GM18517 (cell line): ENCODE measurements around the gene ADAMTS6.

ENCODE experiments used
- ATAC-seq: cut with Tn5 transposase; IDR thresholded peaks from one replicate; pipeline ENCODE4 v1.9.1; 2021; ENCODE audit warnings: mild to moderate bottlenecking, moderate library complexity; ENCODE audit not compliant: unreplicated experiment

ADAMTS6 gene

GRCh38 chr5:65475336-65475735, 6.4 kb downstream of the ADAMTS6 start:
- ATAC-seq = no peak

- ATAC-seq = no peak
Observed at GRCh38 chr5:65474130-65474711, 7.5 kb downstream of the ADAMTS6 start.

- ATAC-seq = no peak
Observed at GRCh38 chr5:65468633-65469032, 13.1 kb downstream of the ADAMTS6 start.

DNA sequence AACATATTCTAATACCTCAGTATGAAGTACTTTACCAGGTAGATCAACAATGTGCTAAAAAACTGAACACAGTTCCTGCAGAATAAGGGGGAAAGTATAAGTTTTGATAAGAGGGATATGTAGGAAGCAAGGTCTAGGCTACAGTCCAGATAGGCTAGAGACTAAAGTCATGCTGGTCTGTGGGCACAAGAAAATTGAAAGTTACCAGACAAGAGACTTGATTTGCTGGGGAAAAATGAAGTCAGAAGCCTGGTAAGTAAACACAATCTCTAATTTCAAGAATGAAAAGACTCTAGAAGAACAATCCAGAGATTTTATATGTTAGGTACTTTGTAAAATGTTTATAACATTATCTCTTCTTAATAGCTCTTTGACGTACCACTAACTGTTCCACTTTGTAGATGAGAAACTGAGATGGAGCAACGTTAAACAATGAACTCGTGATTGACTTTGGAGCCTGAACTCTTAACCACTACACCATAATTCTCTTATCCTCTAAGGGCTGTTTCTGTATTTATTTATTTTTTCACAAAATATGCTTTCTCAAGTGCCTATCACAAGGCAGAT, 19.5 kb downstream of the ADAMTS6 start:
- ATAC-seq = no peak

DNA sequence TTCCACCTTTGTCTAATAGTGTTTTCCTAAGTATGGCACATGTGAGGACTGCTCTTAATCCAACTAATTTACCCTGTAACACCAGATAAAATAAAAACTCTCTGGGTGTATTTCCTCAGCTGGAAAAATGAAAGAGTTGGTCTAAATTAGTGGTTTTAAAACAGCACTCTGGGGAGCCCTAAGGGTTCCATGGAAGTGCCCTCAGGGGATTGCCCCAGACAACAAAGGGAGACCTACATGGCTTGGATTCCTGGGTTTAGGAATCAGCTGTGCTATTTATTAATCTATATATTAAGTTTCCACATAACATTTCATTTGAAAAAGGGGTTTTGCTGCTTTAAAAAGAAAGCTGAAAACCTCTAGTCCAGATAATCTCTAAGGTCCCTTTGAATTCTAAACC, 20.2 kb downstream of the ADAMTS6 start:
- no peak for ATAC-seq

- ATAC-seq = no peak
Observed at GRCh38 chr5:65459995-65460394, 21.7 kb downstream of the ADAMTS6 start.

GRCh38 chr5:65455064-65455463, 26.7 kb downstream of the ADAMTS6 start:
- ATAC-seq = no peak

DNA sequence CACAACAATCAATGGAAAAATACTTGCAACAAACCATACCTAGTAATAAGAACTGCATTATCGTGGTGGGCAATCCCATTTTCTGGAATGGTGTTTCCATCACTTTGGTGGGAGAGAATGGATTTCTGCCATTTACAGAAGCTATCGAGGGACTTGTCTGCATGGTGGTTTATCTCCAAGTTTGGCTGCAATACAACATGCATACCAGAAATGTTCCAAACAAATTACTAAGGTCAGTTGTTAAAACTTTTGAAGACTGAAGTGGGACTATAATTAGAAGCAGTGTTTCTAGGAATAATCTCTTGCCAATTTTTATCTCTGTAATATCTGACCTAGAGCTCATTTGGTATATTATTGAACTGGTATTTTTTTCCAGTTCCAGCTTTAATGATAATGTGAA, 30.3 kb downstream of the ADAMTS6 start:
- no peak for ATAC-seq

- no peak for ATAC-seq
Observed at GRCh38 chr5:65446682-65447081, 35.0 kb downstream of the ADAMTS6 start.

- no peak for ATAC-seq
Observed at GRCh38 chr5:65441800-65442199, 39.9 kb downstream of the ADAMTS6 start.

DNA sequence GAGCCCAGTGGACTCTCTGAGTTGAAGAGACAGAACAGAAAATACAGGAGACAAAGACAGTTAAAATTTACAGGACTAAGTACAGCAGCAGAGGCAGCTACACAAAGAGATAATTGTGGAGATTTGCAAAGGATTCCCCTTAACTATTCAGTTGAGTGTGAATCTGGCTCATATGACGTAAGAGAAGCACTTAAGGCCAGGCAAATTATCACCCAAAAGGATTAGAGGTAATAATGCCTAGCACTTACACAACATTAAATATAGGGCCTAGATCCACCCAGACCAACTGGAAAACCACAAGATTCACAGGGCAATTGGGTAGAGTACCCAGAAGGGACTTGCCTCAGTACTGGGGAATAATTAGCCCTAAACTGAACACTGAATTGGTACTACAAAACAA, 41.3 kb downstream of the ADAMTS6 start:
- no peak for ATAC-seq

DNA sequence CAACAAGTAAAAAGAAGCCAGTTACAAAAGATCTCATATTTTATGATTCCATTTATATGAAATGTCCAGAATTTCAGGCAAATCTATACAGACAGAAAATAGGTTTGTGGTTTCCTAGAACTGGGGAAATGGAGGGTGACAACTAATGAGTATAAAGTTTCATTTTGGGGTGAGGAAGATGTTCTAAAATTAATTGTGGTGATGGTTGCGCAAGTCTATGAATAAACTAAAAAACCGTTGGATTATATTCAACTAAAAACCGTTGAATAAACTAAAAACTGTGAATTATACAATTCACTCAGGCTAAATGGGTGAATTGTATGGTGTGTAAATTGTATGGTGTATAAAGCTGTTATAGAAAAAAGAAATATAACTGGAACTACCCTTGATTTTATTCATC, 47.6 kb downstream of the ADAMTS6 start:
- ATAC-seq = no peak

- no peak for ATAC-seq
Observed at GRCh38 chr5:65426656-65427055, 55.1 kb downstream of the ADAMTS6 start.

GRCh38 chr5:65423623-65424022, 58.1 kb downstream of the ADAMTS6 start:
- no peak for ATAC-seq

DNA sequence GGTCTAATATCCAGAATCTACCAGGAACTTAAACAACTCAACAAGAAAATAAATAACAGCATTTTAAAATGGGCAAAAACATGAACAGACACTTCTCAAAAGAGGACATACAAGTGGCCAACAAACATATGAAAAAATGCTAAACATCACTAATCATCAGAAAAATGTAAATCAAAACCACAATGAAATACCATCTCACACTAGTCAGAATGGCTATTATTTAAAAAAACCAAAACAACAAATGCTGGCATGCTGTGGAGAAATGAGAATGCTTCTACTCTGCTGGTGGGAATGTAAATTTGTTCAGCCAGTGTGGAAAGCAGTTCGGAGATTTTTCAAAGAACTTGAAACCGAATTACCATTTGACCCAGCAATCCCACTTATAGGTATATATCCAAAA, 63.1 kb downstream of the ADAMTS6 start:
- no peak for ATAC-seq

GRCh38 chr5:65413822-65414221, 67.9 kb downstream of the ADAMTS6 start:
- ATAC-seq = no peak

- no peak for ATAC-seq
Observed at GRCh38 chr5:65412842-65413241, 68.9 kb downstream of the ADAMTS6 start.

DNA sequence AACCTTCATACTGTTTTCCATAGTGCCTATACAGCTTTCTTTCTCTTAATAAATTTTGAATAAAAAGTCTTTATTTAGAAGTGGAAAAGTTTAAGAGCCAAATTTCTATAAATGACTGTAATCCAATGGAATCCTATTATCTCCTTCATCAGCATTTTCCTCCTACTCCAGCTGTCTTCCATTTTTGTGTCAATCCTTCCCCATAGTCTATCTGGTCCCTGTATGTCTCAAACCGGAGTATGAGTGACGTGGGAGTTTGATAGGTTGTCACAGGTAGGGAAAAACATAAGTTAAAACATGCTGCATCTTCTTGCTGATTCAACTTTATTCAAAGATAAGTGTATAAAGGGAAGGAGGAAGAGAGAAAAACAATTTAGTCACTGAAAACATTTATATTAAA, 70.4 kb downstream of the ADAMTS6 start:
- ATAC-seq = no peak

DNA sequence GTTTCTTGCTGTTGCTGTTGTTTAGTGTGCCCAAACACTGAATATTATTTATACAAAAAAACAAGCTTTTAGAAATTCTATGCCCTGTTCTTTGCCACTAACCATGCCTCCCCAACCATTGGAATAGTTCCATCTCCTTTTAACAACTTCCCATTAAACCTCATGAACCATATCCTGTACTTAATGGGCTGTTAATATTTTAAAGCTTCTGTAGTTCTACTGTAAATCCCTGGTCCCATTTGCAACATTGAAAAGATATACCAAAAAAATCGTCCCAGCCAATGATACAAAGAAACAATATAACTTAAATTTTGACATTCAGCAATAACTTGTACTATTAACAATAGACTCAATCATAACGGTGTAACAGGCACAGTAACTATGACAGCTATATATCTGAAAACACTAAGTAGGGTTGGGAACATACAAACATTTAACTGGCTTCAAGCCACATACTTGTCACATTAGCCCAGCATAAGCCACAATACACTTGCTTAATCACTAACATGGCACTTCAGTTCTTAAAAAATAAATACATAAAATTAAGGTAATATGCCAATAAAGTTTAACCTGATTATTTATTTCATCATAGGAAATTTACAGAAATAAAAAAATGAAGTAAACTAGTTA, 86.1 kb downstream of the ADAMTS6 start:
- ATAC-seq = no peak

GRCh38 chr5:65394087-65394486, 87.6 kb downstream of the ADAMTS6 start:
- no peak for ATAC-seq

DNA sequence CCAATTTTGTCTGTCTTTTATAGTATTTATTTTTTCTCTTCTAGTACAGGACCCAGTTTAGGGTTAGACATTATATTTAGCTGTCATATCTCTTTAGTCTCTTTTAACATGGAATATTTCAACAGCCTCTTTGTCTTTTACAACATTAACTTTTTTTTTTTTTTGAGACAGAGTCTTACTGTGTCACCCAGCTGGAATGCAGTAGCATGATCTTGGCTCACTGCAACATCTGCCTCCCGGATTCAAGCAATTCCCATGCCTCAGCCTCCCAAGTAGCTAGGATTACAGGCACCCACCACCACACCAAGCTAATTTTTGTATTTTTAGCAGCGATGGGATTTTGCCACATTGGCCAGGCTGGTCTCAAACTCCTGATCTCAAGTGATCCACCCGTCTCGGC, 90.1 kb downstream of the ADAMTS6 start:
- ATAC-seq = no peak

DNA sequence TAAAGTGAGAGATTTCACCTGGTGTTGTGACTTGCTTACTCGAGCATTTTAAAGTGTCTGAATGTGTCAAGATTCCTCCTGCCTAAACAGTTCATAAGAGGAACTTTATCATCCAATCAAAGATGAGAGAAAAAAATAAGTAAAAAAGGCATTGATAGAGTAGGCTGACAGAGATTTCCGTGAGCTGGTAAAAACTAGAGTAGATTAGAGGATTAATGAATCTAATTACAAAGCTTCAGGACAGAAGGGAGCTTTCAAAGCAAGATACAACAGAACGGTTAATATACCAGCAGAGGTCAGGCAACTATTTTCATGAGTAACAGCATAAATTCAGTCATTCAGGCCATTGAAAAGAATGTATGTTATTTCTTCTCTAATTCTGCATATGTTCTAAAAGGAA, 91.5 kb downstream of the ADAMTS6 start:
- no peak for ATAC-seq

DNA sequence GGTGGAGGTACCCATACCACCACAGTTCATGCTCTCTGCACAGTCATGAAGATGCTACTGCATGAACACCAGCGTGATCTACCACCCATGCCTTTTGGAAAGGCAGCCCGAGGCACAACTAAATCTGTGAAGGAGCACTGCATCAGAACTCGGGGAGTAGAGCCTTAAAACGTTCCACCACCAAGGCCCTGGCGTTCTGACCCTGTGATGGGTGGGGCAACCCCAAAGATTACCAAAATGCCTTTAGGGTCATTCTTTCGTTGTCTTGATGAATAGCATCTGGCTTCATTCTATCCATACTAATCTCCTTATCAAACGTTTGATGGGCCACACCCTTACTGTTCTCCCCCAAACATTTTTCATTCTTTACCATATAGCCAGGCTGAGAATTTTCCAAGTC, 97.9 kb downstream of the ADAMTS6 start:
- ATAC-seq = no peak
